Prostate gland (tissue), 2 donors: ENCODE measurements around the gene TSPAN18. TPM values are rescaled to one million over a fixed set of nuclear protein-coding genes. Genes with fewer than 3 reads are reported as not detected.

Experiments used
- DNase-seq: peaks from one replicate; pipeline ENCODE4 v3.0.0-alpha.2; 2019; ENCODE audit warnings: low spot score
- H3K27ac ChIP-seq, 2 donors: fragments of 200-600 bp; sonication (generic); 2 replicates each; pipeline ENCODE4 v1.5.1; 2017 to 2019
- H3K27me3 ChIP-seq: fragments of 200-600 bp; sonication (generic); replicated peaks from 2 replicates; pipeline ENCODE4 v1.5.1; 2019; ENCODE audit not compliant: insufficient read depth
- H3K36me3 ChIP-seq, 2 donors: fragments of 200-600 bp; sonication (generic); 1 replicate in 1 of 2; 2 replicates in 1 of 2; pipeline versions ENCODE4 v1.5.1 to v1.8.1; 2017 to 2019
- H3K4me1 ChIP-seq: fragments of 200-600 bp; sonication (generic); replicated peaks from 2 replicates; pipeline ENCODE4 v1.5.1; 2019
- H3K4me3 ChIP-seq, 2 donors: fragments of 200-600 bp; sonication (generic); 2 replicates each; pipeline ENCODE4 v1.5.1; 2017 to 2019
- H3K9me3 ChIP-seq: fragments of 200-600 bp; sonication (generic); 2 replicates; pipeline ENCODE4 v1.5.1; 2017
- CTCF ChIP-seq, 4 experiments: fragments of 200-600 bp in 2 of 4; fragments of 450-650 bp in 2 of 4; sonication (generic) in 2 of 4; IDR thresholded peaks; 1 replicate in 3 of 4; 2 replicates in 1 of 4; pipeline ENCODE4 v1.5.1; 2016 to 2019; ENCODE audit warnings: antibody characterized with exemption in 4 of 4, mild to moderate bottlenecking in 2 of 4, moderate library complexity in 2 of 4
- POLR2A ChIP-seq: fragments of 450-650 bp; IDR thresholded peaks from one replicate; pipeline ENCODE4 v1.6.1; 2016; ENCODE audit warnings: antibody characterized with exemption, mild to moderate bottlenecking
- POLR2AphosphoS5 ChIP-seq: sonication (generic); formaldehyde crosslinking; IDR thresholded peaks from one replicate; pipeline ENCODE4 v1.6.1; 2017; ENCODE audit warnings: antibody characterized with exemption
- WGBS: methylation state at CpG from one replicate; pipeline ENCODE4 v1.1.5; 2018; 5-methylcytosine and 5-hydroxymethylcytosine counted together
- intact Hi-C: fragments of 100-400 bp; cut with DNase I; formaldehyde crosslinking; loops from one replicate; pipeline ENCODE4 v1.14.2; 2022
- total RNA-seq, 2 donors: library from RNA; depleted of rRNA; stranded (reverse); fragments of >200 nt; gene quantifications; one replicate each; pipeline ENCODE4 v1.1.0, GENCODE V29; 2016

Gene TSPAN18
- total RNA-seq, 2 donors from 2014 or later, result 4.1 to 6.6 TPM

- TF ChIP-seq CTCF (IDR thresholded peaks at IDR 0.05), result no peak
- no peak for TF ChIP-seq POLR2A
Measured at GRCh38 chr11:44822369-44822768, 95.6 kb downstream of the TSPAN18 start.

GRCh38 chr11:44823006-44823405 is 96.2 kb downstream of the TSPAN18 start:
- 82% methylated on average over 9 of the region's 9 CpGs for WGBS
- intact Hi-C loops, result no loop called here
- H3K4me1 ChIP-seq, result no peaks in the 10 kb centered on the region
- H3K27me3 ChIP-seq, result no peaks in the 10 kb centered on the region
- no peak for DNase-seq
- H3K4me3 ChIP-seq, result no peak overlapping the region
- no peaks in the 10 kb centered on the region for H3K9me3 ChIP-seq
- TF ChIP-seq POLR2A (no peak), CTCF (IDR thresholded peaks at IDR 0.05) (no peak), POLR2AphosphoS5 (no peak)
- H3K36me3 ChIP-seq, result no peaks in the 10 kb centered on the region
- H3K27ac ChIP-seq, result no peak overlapping the region

More at GRCh38 chr11:44822369-44822768, 95.6 kb downstream of the TSPAN18 start:
- 50% methylated on average over 2 of the region's 2 CpGs for WGBS
- H3K4me1 ChIP-seq, result no peaks in the 10 kb centered on the region
- H3K9me3 ChIP-seq, result no peaks in the 10 kb centered on the region
- no peaks in the 10 kb centered on the region for H3K27me3 ChIP-seq
- intact Hi-C loops, result no loop called here
- H3K36me3 ChIP-seq, result no peaks in the 10 kb centered on the region
- no peak overlapping the region for H3K4me3 ChIP-seq
- DNase-seq, result no peak
- no peak overlapping the region for H3K27ac ChIP-seq

- no peak for DNase-seq
- no peak overlapping the region for H3K27ac ChIP-seq
- H3K9me3 ChIP-seq, result no peaks in the 10 kb centered on the region
- WGBS, result 92% methylated on average over 9 of the region's 9 CpGs
- H3K4me3 ChIP-seq, result no peak overlapping the region
- H3K36me3 ChIP-seq, result no peaks in the 10 kb centered on the region
- intact Hi-C loops, result no loop called here
- TF ChIP-seq POLR2AphosphoS5 (no peak), POLR2A (no peak), CTCF (IDR thresholded peaks at IDR 0.05) (no peak)
- H3K4me1 ChIP-seq, result no peaks in the 10 kb centered on the region
- H3K27me3 ChIP-seq, result no peaks in the 10 kb centered on the region
Measured at GRCh38 chr11:44823868-44824267, 97.1 kb downstream of the TSPAN18 start.

GRCh38 chr11:44824300-44824704 is 97.5 kb downstream of the TSPAN18 start:
- intact Hi-C loops, result no loop called here
- Histone ChIP-seq H3K9me3 (no peaks in the 10 kb centered on the region), H3K4me1 (no peaks in the 10 kb centered on the region), H3K4me3 (no peak overlapping the region), H3K36me3 (no peaks in the 10 kb centered on the region), H3K27me3 (no peaks in the 10 kb centered on the region), H3K27ac (no peak overlapping the region)
- 74% methylated on average over 5 of the region's 5 CpGs for WGBS
- no peak for DNase-seq
- TF ChIP-seq POLR2A, result no peak
- TF ChIP-seq CTCF (IDR thresholded peaks at IDR 0.05), result no peak
- no peak for TF ChIP-seq POLR2AphosphoS5

- no peak overlapping the region for H3K4me3 ChIP-seq
- 78% methylated on average over 14 of the region's 14 CpGs for WGBS
- intact Hi-C loops, result no loop called here
- H3K27ac ChIP-seq, result no peak overlapping the region
- H3K36me3 ChIP-seq, result no peaks in the 10 kb centered on the region
- no peak for TF ChIP-seq POLR2A
- TF ChIP-seq CTCF (IDR thresholded peaks at IDR 0.05), result no peak
- no peak for TF ChIP-seq POLR2AphosphoS5
- no peaks in the 10 kb centered on the region for H3K4me1 ChIP-seq
- no peaks in the 10 kb centered on the region for H3K9me3 ChIP-seq
- DNase-seq, result no peak
- no peaks in the 10 kb centered on the region for H3K27me3 ChIP-seq
Measured at GRCh38 chr11:44825058-44825785, 98.5 kb downstream of the TSPAN18 start.
